LNCAP (cell line): ENCODE measurements around the gene ABL2.

Source experiments
- CTCF ChIP-seq: fragments of 450-650 bp; IDR thresholded peaks from 2 replicates; pipeline ENCODE4 v1.5.1; 2017; ENCODE audit warnings: mild to moderate bottlenecking

The ABL2 gene

GRCh38 chr1:179079113-179079761 is 150.2 kb downstream of the ABL2 start:
- peak; percentile 77 for TF ChIP-seq CTCF

GRCh38 chr1:179077396-179077795 is 152.1 kb downstream of the ABL2 start:
- TF ChIP-seq CTCF = no peak

- TF ChIP-seq CTCF = no peak
Observed at GRCh38 chr1:179066471-179066870, 163.0 kb downstream of the ABL2 start.

GRCh38 chr1:179061360-179062282 is 167.9 kb downstream of the ABL2 start:
- no peak for TF ChIP-seq CTCF

- no peak for TF ChIP-seq CTCF
Observed at GRCh38 chr1:179058487-179059483, 170.7 kb downstream of the ABL2 start.

- TF ChIP-seq CTCF = no peak
Observed at GRCh38 chr1:179055937-179056336, 173.5 kb downstream of the ABL2 start.

- no peak for TF ChIP-seq CTCF
Observed at GRCh38 chr1:179053486-179053885, 176.0 kb downstream of the ABL2 start.
